ENCODE data around the gene ATG2B.

Gene ATG2B

DNA sequence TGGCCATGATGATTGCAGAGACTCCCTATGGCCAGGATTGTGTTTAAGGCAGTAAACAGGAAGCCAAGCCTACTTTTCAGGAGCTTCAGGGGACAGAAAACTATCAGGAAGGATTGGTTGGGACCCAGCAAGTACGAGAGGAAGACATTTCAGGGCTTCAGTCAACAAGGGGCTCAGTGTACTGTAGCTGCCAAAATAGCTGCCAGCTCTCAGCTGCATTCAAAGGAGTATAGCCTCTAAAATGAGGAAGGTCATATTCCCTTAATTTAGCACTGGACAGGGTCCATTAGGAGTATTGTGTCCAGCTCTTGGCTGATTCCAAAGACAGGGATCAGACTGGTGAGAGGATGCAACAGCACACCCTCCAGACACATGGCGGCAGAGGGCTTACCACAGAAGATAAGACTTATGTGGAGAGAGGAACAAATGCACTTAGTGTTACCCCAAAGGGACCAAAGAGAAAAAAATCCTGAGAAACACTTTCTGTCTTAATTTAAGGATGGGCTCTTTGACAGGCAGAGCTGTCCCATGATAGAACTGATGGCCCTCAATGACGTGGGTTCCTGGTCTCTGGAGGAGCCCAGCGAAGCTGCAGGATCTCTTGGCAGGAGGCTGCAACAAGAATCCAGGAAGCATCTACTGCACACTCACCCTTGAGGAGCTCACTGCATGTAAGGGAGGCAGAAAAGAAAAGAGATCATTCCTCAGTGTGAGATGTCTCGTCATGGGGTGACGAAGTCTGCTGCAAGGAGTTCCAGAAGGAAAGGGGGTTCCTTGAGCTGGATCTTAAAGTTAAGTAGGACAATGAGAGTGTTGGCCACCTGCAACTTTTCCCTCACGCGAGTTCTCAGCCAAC, 92.3 kb downstream of the ATG2B start:
- Histone ChIP-seq H3K27me3 (ENCODE audit: control insufficient read depth, insufficient read depth, low read length) (no peaks in the 10 kb centered on the region), H3K4me1 (no peaks in the 10 kb centered on the region), H3K27ac (no peak overlapping the region), H3K36me3 (ENCODE audit: control insufficient read depth, insufficient read depth, low read length) (no peaks in the 10 kb centered on the region), H3K4me2 (ENCODE audit: low read length) (no peak overlapping the region), H3K4me3 (ENCODE audit: low read depth, low read length) (no peak overlapping the region), H2AFZ (no peak overlapping the region), H3K79me2 (no peaks in the 10 kb centered on the region), H3K9ac (no peak overlapping the region), H3K9me3 (ENCODE audit: control insufficient read depth, low read length) (no peaks in the 10 kb centered on the region)
- TF ChIP-seq, protein P1, sequence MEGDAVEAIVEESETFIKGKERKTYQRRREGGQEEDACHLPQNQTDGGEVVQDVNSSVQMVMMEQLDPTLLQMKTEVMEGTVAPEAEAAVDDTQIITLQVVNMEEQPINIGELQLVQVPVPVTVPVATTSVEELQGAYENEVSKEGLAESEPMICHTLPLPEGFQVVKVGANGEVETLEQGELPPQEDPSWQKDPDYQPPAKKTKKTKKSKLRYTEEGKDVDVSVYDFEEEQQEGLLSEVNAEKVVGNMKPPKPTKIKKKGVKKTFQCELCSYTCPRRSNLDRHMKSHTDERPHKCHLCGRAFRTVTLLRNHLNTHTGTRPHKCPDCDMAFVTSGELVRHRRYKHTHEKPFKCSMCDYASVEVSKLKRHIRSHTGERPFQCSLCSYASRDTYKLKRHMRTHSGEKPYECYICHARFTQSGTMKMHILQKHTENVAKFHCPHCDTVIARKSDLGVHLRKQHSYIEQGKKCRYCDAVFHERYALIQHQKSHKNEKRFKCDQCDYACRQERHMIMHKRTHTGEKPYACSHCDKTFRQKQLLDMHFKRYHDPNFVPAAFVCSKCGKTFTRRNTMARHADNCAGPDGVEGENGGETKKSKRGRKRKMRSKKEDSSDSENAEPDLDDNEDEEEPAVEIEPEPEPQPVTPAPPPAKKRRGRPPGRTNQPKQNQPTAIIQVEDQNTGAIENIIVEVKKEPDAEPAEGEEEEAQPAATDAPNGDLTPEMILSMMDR (IDR thresholded peaks at IDR 0.05): no peak

- Histone ChIP-seq H3K36me3 (ENCODE audit: control insufficient read depth, insufficient read depth, low read length) (no peaks in the 10 kb centered on the region), H3K4me3 (ENCODE audit: low read depth, low read length) (no peak overlapping the region), H3K27ac (no peak overlapping the region), H3K4me2 (ENCODE audit: low read length) (no peak overlapping the region), H3K27me3 (ENCODE audit: control insufficient read depth, insufficient read depth, low read length) (no peaks in the 10 kb centered on the region), H2AFZ (no peak overlapping the region), H3K79me2 (no peaks in the 10 kb centered on the region), H3K9me3 (ENCODE audit: control insufficient read depth, low read length) (no peaks in the 10 kb centered on the region), H3K9ac (no peak overlapping the region), H3K4me1 (no peaks in the 10 kb centered on the region)
- TF ChIP-seq, protein P1 (IDR thresholded peaks at IDR 0.05): no peak
These were observed 93.8 kb downstream of the ATG2B start for GRCh38 chr14:96269359-96269710.

GRCh38 chr14:96268431-96269358, 94.4 kb downstream of the ATG2B start:
- no peak overlapping the region for H3K27ac ChIP-seq
- H3K9me3 ChIP-seq (ENCODE audit: control insufficient read depth, low read length): no peaks in the 10 kb centered on the region
- no peak overlapping the region for H3K9ac ChIP-seq
- no peaks in the 10 kb centered on the region for H3K36me3 ChIP-seq (ENCODE audit: control insufficient read depth, insufficient read depth, low read length)
- H3K79me2 ChIP-seq: no peaks in the 10 kb centered on the region
- no peak overlapping the region for H2AFZ ChIP-seq
- TF ChIP-seq, protein P1 (IDR thresholded peaks at IDR 0.05): no peak
- H3K27me3 ChIP-seq (ENCODE audit: control insufficient read depth, insufficient read depth, low read length): no peaks in the 10 kb centered on the region
- no peak overlapping the region for H3K4me2 ChIP-seq (ENCODE audit: low read length)
- H3K4me3 ChIP-seq (ENCODE audit: low read depth, low read length): no peak overlapping the region
- H3K4me1 ChIP-seq: no peaks in the 10 kb centered on the region

DNA sequence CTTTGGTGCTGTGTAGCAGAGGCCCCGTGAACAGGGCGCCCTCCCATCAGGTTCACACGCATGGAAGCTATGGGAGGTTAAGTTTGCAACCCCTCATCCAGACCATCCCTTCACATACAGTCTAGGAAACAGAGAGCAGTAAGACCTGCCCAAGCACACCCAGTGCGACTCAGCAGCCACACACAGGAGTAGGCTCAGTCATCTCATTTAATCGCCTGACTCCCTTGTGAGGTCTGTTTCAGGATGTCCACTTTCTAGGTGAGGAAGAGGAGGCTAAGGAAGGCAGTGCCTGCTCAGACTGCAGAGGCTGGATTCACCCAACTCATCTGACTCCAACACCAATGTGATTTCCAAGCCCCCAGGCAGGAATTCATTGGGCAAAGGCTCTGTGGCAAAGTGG, 95.2 kb downstream of the ATG2B start:
- no peaks in the 10 kb centered on the region for H3K4me1 ChIP-seq
- H3K9ac ChIP-seq: no peak overlapping the region
- H3K79me2 ChIP-seq: no peaks in the 10 kb centered on the region
- H3K27me3 ChIP-seq (ENCODE audit: control insufficient read depth, insufficient read depth, low read length): no peaks in the 10 kb centered on the region
- no peak overlapping the region for H3K4me3 ChIP-seq (ENCODE audit: low read depth, low read length)
- H3K27ac ChIP-seq: no peak overlapping the region
- no peak overlapping the region for H2AFZ ChIP-seq
- no peaks in the 10 kb centered on the region for H3K36me3 ChIP-seq (ENCODE audit: control insufficient read depth, insufficient read depth, low read length)
- H3K9me3 ChIP-seq (ENCODE audit: control insufficient read depth, low read length): no peaks in the 10 kb centered on the region
- no peak overlapping the region for H3K4me2 ChIP-seq (ENCODE audit: low read length)
- TF ChIP-seq, protein P1 (IDR thresholded peaks at IDR 0.05): no peak

Measured in parathyroid adenoma (tissue), 2 donors.